ENCODE results near the gene CBARP.

- no peak for TF ChIP-seq EP300 (IDR thresholded peaks at IDR 0.05; ENCODE audit: borderline replicate concordance in 1 of 2, low read depth in 1 of 2, low read length in 1 of 2)
- TF ChIP-seq, protein P1, sequence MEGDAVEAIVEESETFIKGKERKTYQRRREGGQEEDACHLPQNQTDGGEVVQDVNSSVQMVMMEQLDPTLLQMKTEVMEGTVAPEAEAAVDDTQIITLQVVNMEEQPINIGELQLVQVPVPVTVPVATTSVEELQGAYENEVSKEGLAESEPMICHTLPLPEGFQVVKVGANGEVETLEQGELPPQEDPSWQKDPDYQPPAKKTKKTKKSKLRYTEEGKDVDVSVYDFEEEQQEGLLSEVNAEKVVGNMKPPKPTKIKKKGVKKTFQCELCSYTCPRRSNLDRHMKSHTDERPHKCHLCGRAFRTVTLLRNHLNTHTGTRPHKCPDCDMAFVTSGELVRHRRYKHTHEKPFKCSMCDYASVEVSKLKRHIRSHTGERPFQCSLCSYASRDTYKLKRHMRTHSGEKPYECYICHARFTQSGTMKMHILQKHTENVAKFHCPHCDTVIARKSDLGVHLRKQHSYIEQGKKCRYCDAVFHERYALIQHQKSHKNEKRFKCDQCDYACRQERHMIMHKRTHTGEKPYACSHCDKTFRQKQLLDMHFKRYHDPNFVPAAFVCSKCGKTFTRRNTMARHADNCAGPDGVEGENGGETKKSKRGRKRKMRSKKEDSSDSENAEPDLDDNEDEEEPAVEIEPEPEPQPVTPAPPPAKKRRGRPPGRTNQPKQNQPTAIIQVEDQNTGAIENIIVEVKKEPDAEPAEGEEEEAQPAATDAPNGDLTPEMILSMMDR (IDR thresholded peaks at IDR 0.05): no peak
These were observed 15.4 kb downstream of the CBARP start for GRCh38 chr19:1222394-1222793.

Data from SK-N-SH (cell line).